Adrenal gland (tissue), 5 donors: Measurements from ENCODE around the gene PEX11B.

Experiments used
- POLR2A ChIP-seq, 2 donors: fragments of 450-650 bp; IDR thresholded peaks; one replicate each; pipeline ENCODE4 v1.6.1; 2017; ENCODE audit warnings: antibody characterized with exemption in 2 of 2, mild to moderate bottlenecking in 2 of 2, moderate library complexity in 1 of 2
- TF ChIP-seq, protein P1 (sequence below), 6 experiments: fragments of 450-650 bp in 4 of 6; fragments of 200-600 bp in 2 of 6; sonication (generic) in 1 of 6; IDR thresholded peaks; 1 replicate in 5 of 6; 2 replicates in 1 of 6; pipeline versions ENCODE4 v1.5.1 to v1.8.0; 2016 to 2021; ENCODE audit warnings: antibody characterized with exemption in 6 of 6, mild to moderate bottlenecking in 2 of 6, moderate library complexity in 1 of 6
- donor health status: DM: no; HTN: no; CAD: no.

DNA sequence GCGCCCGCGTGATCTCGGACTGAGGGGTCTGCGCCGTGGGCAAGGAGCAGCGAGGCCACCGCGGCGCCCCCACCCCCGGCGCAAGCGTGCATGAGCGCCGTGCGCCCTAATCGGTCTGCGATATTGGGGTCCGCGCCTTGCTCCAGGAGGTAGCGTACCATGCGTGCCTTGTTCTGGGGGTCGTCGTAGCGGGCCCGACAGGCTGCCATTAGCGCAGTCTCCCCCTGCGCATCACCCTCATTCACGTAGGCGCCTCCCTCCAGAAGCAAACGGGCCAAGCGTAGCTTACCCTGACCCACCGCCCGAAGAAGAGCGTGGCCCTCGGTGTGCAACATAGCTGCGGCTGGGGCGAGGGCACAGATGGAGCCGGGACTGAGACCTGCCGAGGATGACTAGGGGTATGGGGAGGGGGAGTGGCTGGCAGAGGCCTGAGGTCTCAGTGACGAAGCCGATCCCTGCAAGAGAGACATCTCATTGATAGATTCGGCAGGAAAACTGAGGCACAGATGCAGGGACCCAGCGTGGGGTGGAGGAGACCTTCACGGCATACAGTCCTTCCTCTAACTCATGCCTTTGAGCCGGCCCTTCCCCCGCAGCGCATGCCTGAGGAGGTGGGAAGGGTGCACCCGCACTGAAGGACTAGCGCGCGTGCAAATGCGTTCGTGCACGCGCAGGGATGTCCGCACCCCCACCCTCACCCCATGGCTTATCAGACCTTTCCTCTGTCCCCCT is 43.1 kb upstream of the PEX11B start:
- TF ChIP-seq, protein P1, sequence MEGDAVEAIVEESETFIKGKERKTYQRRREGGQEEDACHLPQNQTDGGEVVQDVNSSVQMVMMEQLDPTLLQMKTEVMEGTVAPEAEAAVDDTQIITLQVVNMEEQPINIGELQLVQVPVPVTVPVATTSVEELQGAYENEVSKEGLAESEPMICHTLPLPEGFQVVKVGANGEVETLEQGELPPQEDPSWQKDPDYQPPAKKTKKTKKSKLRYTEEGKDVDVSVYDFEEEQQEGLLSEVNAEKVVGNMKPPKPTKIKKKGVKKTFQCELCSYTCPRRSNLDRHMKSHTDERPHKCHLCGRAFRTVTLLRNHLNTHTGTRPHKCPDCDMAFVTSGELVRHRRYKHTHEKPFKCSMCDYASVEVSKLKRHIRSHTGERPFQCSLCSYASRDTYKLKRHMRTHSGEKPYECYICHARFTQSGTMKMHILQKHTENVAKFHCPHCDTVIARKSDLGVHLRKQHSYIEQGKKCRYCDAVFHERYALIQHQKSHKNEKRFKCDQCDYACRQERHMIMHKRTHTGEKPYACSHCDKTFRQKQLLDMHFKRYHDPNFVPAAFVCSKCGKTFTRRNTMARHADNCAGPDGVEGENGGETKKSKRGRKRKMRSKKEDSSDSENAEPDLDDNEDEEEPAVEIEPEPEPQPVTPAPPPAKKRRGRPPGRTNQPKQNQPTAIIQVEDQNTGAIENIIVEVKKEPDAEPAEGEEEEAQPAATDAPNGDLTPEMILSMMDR (IDR thresholded peaks at IDR 0.05) = no peak
- TF ChIP-seq POLR2A (IDR thresholded peaks at IDR 0.05) = no peak
